Measurements from ENCODE around the gene FFAR1.

Gene FFAR1

DNA sequence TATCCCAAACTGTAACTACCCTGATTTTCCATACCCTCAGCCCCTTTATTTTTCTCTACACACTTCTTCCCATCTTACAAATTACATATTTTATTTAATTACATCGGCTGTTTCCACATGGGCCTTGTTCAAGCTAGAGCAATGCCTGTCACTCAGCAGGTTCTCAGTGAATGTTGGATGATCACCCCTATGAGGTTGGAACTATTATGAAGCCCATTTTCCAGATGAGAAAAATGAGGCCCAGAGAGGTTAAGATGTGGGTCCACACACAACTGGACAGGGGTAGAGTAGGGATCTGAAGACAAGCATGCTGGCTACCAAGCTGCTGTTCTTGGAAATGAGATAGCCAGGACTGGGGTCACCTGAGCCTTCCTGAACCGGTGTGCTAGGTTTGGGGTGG lies 45.7 kb upstream of the FFAR1 start:
- TF ChIP-seq FOXM1 (IDR thresholded peaks at IDR 0.05; ENCODE audit: borderline replicate concordance, low read depth) (no peak), TCF12 (IDR thresholded peaks at IDR 0.05; ENCODE audit: low read depth) (no peak), EP300 (IDR thresholded peaks at IDR 0.05; ENCODE audit: borderline replicate concordance) (no peak), USF1 (IDR thresholded peaks at IDR 0.05) (no peak), CEBPB (IDR thresholded peaks at IDR 0.05) (no peak), MAX (IDR thresholded peaks at IDR 0.05) (no peak), ZBTB7A (IDR thresholded peaks at IDR 0.05; ENCODE audit: low read depth) (no peak), TEAD4 (IDR thresholded peaks at IDR 0.05) (no peak), YY1 (IDR thresholded peaks at IDR 0.05; ENCODE audit: low read depth) (no peak), EGR1 (IDR thresholded peaks at IDR 0.05) (no peak)
- TF ChIP-seq, protein P1, sequence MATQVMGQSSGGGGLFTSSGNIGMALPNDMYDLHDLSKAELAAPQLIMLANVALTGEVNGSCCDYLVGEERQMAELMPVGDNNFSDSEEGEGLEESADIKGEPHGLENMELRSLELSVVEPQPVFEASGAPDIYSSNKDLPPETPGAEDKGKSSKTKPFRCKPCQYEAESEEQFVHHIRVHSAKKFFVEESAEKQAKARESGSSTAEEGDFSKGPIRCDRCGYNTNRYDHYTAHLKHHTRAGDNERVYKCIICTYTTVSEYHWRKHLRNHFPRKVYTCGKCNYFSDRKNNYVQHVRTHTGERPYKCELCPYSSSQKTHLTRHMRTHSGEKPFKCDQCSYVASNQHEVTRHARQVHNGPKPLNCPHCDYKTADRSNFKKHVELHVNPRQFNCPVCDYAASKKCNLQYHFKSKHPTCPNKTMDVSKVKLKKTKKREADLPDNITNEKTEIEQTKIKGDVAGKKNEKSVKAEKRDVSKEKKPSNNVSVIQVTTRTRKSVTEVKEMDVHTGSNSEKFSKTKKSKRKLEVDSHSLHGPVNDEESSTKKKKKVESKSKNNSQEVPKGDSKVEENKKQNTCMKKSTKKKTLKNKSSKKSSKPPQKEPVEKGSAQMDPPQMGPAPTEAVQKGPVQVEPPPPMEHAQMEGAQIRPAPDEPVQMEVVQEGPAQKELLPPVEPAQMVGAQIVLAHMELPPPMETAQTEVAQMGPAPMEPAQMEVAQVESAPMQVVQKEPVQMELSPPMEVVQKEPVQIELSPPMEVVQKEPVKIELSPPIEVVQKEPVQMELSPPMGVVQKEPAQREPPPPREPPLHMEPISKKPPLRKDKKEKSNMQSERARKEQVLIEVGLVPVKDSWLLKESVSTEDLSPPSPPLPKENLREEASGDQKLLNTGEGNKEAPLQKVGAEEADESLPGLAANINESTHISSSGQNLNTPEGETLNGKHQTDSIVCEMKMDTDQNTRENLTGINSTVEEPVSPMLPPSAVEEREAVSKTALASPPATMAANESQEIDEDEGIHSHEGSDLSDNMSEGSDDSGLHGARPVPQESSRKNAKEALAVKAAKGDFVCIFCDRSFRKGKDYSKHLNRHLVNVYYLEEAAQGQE (IDR thresholded peaks at IDR 0.05; ENCODE audit: low read depth), result no peak

DNA sequence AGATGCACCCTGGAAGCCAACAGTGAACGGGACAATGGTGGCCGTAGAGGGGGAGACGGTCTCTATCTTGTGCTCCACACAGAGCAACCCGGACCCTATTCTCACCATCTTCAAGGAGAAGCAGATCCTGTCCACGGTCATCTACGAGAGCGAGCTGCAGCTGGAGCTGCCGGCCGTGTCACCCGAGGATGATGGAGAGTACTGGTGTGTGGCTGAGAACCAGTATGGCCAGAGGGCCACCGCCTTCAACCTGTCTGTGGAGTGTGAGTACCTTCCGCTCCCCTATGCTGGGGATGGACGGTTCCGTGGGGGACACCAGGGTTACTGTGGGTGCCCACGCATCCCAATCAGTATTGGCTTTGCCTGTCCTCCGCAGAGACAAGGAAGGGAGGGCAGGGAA lies 45.3 kb upstream of the FFAR1 start:
- TF ChIP-seq CREB1 (IDR thresholded peaks at IDR 0.05; ENCODE audit: low read depth) (no peak), YY1 (IDR thresholded peaks at IDR 0.05; ENCODE audit: low read depth) (no peak), CEBPB (IDR thresholded peaks at IDR 0.05) (no peak), NFIC (IDR thresholded peaks at IDR 0.05) (no peak), EGR1 (IDR thresholded peaks at IDR 0.05) (no peak), FOXM1 (IDR thresholded peaks at IDR 0.05; ENCODE audit: borderline replicate concordance, low read depth) (no peak), TEAD4 (IDR thresholded peaks at IDR 0.05) (no peak), EP300 (IDR thresholded peaks at IDR 0.05; ENCODE audit: borderline replicate concordance) (no peak), MAX (IDR thresholded peaks at IDR 0.05) (no peak)

DNA sequence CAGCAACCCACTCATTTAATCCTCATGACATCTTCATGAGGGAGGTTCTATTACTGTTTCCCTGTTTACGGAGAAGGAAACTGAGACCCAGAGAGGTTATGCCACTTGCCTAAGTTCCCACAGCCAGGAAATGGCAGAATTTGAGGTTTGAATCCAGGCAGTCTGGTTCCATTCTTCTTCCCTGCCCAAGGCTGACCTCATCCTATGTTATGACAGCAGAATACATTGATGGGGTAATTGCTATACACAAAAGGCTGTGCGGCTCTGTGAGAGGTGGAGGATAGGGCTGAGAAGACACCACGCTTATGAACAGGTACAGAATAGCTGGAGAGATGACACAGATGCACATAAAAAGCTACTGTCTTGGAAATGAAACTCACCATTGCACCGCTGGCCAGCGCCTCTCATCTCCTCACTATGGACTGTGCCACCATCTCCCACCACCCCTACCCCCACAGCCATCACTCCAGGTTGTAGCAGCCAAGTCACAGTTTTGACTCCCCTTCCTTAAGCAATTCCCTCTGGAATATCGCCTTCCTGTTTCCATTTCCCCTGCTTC lies 44.3 kb upstream of the FFAR1 start:
- no peak for TF ChIP-seq USF1 (IDR thresholded peaks at IDR 0.05)
- TF ChIP-seq ZBTB7A (IDR thresholded peaks at IDR 0.05; ENCODE audit: low read depth), result no peak
- no peak for TF ChIP-seq TEAD4 (IDR thresholded peaks at IDR 0.05)
- no peak for TF ChIP-seq CEBPB (IDR thresholded peaks at IDR 0.05)
- TF ChIP-seq RAD21 (IDR thresholded peaks at IDR 0.05; ENCODE audit: low read depth), result no peak
- TF ChIP-seq NFIC (IDR thresholded peaks at IDR 0.05), result no peak
- TF ChIP-seq EP300 (IDR thresholded peaks at IDR 0.05; ENCODE audit: borderline replicate concordance), result no peak
- no peak for TF ChIP-seq MAX (IDR thresholded peaks at IDR 0.05)
- no peak for TF ChIP-seq YY1 (IDR thresholded peaks at IDR 0.05; ENCODE audit: low read depth)
- TF ChIP-seq EGR1 (IDR thresholded peaks at IDR 0.05), result no peak
- TF ChIP-seq, protein P1 (IDR thresholded peaks at IDR 0.05; ENCODE audit: low read depth), result no peak
- no peak for TF ChIP-seq TCF12 (IDR thresholded peaks at IDR 0.05; ENCODE audit: low read depth)
- TF ChIP-seq TAF1 (IDR thresholded peaks at IDR 0.05; ENCODE audit: low read depth), result no peak

DNA sequence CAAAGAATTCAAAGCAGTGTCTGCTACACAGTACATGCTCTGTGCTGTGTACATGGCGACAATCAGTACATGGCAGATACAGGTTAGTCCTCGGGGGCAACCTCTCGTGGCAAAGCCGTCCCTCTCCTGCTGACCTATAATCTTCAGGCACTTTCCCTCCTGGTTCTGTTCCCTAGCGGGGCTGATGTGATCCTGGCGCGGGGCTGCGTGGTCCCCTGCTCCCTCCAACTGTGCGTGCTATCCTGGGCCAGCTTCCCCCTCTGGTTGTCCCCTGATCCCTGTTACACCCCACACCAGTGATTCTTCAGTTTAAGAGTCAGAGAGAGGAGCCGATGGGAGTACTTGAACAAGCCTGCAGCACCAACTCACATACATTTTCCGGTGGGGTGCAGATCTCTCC lies 43.7 kb upstream of the FFAR1 start:
- TF ChIP-seq NFIC (IDR thresholded peaks at IDR 0.05), result no peak
- TF ChIP-seq CREB1 (IDR thresholded peaks at IDR 0.05; ENCODE audit: low read depth), result no peak
- no peak for TF ChIP-seq CEBPB (IDR thresholded peaks at IDR 0.05)
- no peak for TF ChIP-seq EGR1 (IDR thresholded peaks at IDR 0.05)
- no peak for TF ChIP-seq TEAD4 (IDR thresholded peaks at IDR 0.05)
- TF ChIP-seq FOXM1 (IDR thresholded peaks at IDR 0.05; ENCODE audit: borderline replicate concordance, low read depth), result no peak
- TF ChIP-seq, protein P1 (IDR thresholded peaks at IDR 0.05; ENCODE audit: low read depth), result no peak
- no peak for TF ChIP-seq MAX (IDR thresholded peaks at IDR 0.05)
- no peak for TF ChIP-seq RAD21 (IDR thresholded peaks at IDR 0.05; ENCODE audit: low read depth)
- TF ChIP-seq EP300 (IDR thresholded peaks at IDR 0.05; ENCODE audit: borderline replicate concordance), result no peak
- TF ChIP-seq TAF1 (IDR thresholded peaks at IDR 0.05; ENCODE audit: low read depth), result no peak
- no peak for TF ChIP-seq ZBTB7A (IDR thresholded peaks at IDR 0.05; ENCODE audit: low read depth)
- no peak for TF ChIP-seq TCF12 (IDR thresholded peaks at IDR 0.05; ENCODE audit: low read depth)
- no peak for TF ChIP-seq YY1 (IDR thresholded peaks at IDR 0.05; ENCODE audit: low read depth)
- TF ChIP-seq USF1 (IDR thresholded peaks at IDR 0.05), result no peak

Data from Ishikawa (cell line).